Ascending aorta (tissue), 2 donors: ENCODE data around the gene USP3. TPM values are rescaled to one million over a fixed set of nuclear protein-coding genes. Genes with fewer than 3 reads are reported as not detected.

ENCODE experiments used
- DNase-seq, 2 donors: peaks; one replicate each; pipeline ENCODE4 v3.0.0-alpha.2; 2019; ENCODE audit warnings: low spot score in 2 of 2
- H3K27ac ChIP-seq, 2 donors: fragments of 200-600 bp; sonication (generic); one replicate each; pipeline ENCODE4 v1.5.1; 2016 to 2017; ENCODE audit warnings: mild to moderate bottlenecking in 1 of 2
- H3K27me3 ChIP-seq: fragments of 200-600 bp; sonication (generic); one replicate; pipeline ENCODE4 v1.5.1; 2017
- H3K36me3 ChIP-seq, 2 donors: fragments of 200-600 bp; sonication (generic); one replicate each; pipeline ENCODE4 v1.5.1; 2016
- H3K4me1 ChIP-seq, 2 donors: fragments of 200-600 bp; sonication (generic); one replicate each; pipeline ENCODE4 v1.5.1; 2016 to 2017; ENCODE audit warnings: mild to moderate bottlenecking in 1 of 2
- H3K4me3 ChIP-seq, 2 donors: fragments of 200-600 bp; sonication (generic); one replicate each; pipeline ENCODE4 v1.5.1; 2016 to 2017; ENCODE audit warnings: mild to moderate bottlenecking in 1 of 2
- H3K9me3 ChIP-seq, 2 donors: fragments of 200-600 bp; sonication (generic); one replicate each; pipeline ENCODE4 v1.5.1; 2016
- intact Hi-C: fragments of 100-400 bp; cut with DNase I; formaldehyde crosslinking; loops from one replicate; pipeline ENCODE4 v1.15.1; 2023
- total RNA-seq: library from RNA; depleted of rRNA; stranded (reverse); fragments of >200 nt; gene quantifications from one replicate; pipeline ENCODE4 v1.1.0, GENCODE V29; 2016
- TF ChIP-seq, protein P1 (sequence below), 3 experiments: fragments of 200-600 bp in 2 of 3; fragments of 450-650 bp in 1 of 3; sonication (generic) in 2 of 3; IDR thresholded peaks; one replicate each; pipeline ENCODE4 v1.5.1; 2016 to 2019; ENCODE audit warnings: antibody characterized with exemption in 3 of 3, mild to moderate bottlenecking in 1 of 3, moderate library complexity in 1 of 3

Gene USP3
- total RNA-seq, 1 donor from 2014 or later = 61.9 TPM

DNA sequence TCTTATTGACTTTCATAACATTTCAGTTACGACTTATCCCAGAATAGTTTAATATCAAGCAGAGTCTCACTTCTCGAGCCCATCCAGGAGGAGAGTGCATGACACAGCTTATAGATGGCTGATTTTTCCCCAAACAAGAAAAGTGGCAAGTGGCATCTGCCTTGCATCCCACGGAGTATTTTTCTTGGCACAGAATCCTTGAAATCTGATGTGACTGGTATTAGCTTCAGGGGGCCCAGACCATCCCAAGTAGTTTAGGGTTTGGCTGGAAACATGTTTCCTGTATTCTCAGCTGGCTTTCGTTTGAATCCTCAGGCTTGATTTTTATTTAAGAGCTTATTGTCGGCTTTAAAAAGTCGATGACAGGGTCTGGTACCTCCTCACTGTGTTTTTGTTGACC, 72.0 kb downstream of the USP3 start:
- Histone ChIP-seq H3K4me3 (no peak overlapping the region), H3K27ac (no peak overlapping the region), H3K4me1 (no peaks in the 10 kb centered on the region), H3K9me3 (no peaks in the 10 kb centered on the region), H3K36me3 (peaks cover 17 to 41% of the 10 kb centered on the region in 2 donors), H3K27me3 (no peaks in the 10 kb centered on the region)
- no peak for DNase-seq
- intact Hi-C loops = no loop called here
- TF ChIP-seq, protein P1, sequence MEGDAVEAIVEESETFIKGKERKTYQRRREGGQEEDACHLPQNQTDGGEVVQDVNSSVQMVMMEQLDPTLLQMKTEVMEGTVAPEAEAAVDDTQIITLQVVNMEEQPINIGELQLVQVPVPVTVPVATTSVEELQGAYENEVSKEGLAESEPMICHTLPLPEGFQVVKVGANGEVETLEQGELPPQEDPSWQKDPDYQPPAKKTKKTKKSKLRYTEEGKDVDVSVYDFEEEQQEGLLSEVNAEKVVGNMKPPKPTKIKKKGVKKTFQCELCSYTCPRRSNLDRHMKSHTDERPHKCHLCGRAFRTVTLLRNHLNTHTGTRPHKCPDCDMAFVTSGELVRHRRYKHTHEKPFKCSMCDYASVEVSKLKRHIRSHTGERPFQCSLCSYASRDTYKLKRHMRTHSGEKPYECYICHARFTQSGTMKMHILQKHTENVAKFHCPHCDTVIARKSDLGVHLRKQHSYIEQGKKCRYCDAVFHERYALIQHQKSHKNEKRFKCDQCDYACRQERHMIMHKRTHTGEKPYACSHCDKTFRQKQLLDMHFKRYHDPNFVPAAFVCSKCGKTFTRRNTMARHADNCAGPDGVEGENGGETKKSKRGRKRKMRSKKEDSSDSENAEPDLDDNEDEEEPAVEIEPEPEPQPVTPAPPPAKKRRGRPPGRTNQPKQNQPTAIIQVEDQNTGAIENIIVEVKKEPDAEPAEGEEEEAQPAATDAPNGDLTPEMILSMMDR (IDR thresholded peaks at IDR 0.05) = no peak

DNA sequence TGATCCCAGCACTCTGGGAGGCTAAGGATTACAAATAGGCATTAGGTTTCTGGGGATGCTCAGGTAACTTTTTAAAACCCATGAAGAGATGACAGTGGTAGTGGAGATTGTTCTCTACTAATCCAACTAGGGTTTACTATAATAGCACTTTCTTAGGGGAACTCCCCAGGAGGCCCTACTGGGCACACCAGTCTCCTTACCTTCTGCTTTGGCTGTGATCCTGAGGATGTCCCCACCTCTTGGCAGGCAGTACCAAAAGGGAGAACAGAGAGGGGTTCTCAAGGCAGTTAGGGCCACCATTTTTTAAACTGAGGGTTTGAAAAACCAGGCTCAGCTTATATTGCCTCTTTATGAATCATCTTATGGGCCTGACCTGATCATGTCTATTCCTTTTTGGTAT, 77.8 kb downstream of the USP3 start:
- H3K4me3 ChIP-seq = no peak overlapping the region
- TF ChIP-seq, protein P1 (IDR thresholded peaks at IDR 0.05) = no peak
- no peak for DNase-seq
- no peaks in the 10 kb centered on the region for H3K9me3 ChIP-seq
- no peak overlapping the region for H3K27ac ChIP-seq
- intact Hi-C loops = no loop called here
- H3K36me3 ChIP-seq = peaks cover 0 to 37% of the 10 kb centered on the region in 2 donors
- no peaks in the 10 kb centered on the region for H3K4me1 ChIP-seq
- H3K27me3 ChIP-seq = no peaks in the 10 kb centered on the region

DNA sequence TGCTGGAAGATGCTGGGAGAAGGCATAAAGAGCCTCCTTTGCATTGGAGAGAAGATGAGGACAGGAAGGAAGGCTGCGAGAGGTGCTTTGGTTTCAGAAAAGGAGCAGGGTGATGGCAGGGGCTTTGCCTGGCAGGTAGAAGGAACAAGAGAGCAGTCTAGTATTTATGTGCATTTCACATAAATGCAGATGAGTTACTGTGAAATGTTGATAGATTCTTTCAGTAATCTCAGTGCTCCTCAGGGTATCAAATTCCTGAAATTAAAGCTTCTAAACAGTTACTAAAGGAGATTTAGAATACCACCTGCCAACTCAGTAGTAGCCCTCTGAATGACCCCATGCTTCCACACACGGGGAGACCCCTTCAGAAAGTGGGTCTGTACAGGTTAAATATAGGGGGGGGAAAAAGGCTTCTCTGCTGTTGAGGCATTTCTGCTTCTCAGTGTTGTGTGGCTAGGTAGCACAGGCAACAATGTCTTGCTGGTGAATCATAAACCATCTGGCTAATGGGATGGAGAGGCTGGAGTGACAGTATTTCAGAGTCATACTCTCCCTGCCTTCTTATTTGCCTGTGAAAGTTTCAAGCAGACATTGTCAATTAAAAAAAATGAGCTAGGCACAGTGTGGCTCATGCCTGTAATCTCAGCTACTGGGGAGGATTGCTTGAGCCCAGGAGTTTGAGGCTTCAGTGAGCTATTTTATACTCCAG, 78.5 kb downstream of the USP3 start:
- H3K4me1 ChIP-seq = no peaks in the 10 kb centered on the region
- DNase-seq = no peak
- no peaks in the 10 kb centered on the region for H3K9me3 ChIP-seq
- H3K36me3 ChIP-seq = peaks cover 0 to 37% of the 10 kb centered on the region in 2 donors
- H3K27me3 ChIP-seq = no peaks in the 10 kb centered on the region
- H3K27ac ChIP-seq = no peak overlapping the region
- TF ChIP-seq, protein P1 (IDR thresholded peaks at IDR 0.05) = no peak
- no peak overlapping the region for H3K4me3 ChIP-seq
- intact Hi-C loops = no loop called here

DNA sequence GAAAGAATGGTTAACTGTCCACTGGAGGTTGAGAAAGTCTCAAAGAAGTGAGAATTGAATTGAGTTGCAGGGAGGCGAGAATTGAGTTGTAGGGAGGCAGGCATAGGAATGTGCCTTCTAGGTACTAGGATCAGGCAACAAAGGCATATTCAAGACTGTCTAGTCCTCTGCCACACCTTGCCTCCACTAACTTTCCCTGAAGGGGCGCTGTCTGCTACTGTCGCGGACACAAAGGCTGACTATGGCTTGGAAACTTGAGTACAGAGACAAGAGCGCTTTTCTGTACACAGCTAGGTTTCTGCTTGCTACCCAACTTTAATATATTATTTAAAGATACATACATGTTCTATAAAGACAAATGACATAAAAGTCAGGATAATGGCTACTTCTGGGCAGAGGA, 82.4 kb downstream of the USP3 start:
- TF ChIP-seq, protein P1 (IDR thresholded peaks at IDR 0.05) = no peak
- H3K4me1 ChIP-seq = no peaks in the 10 kb centered on the region
- H3K4me3 ChIP-seq = no peak overlapping the region
- no peak overlapping the region for H3K27ac ChIP-seq
- H3K27me3 ChIP-seq = no peaks in the 10 kb centered on the region
- no peaks in the 10 kb centered on the region for H3K9me3 ChIP-seq
- intact Hi-C loops = no loop called here
- peaks cover 30 to 67% of the 10 kb centered on the region in 2 donors for H3K36me3 ChIP-seq
- no peak for DNase-seq

DNA sequence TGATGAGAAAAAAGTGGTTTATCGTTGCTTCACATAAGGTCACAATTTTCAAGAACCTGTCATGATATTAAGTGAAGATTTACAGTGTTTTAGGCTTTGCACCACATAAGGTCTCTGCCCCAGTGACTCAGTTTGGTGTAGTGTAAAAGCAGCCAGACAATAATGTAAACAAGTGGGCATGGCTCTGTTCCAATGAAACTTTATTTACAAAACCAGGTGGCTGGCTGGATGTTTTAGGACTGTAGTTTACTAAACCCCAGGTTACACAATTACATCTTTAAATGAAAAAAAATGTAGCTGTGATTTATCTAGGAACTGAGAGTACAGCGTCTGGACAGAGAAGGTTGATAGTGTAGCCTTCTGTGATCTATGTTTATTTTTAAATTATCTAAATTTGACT, 83.1 kb downstream of the USP3 start:
- Histone ChIP-seq H3K4me3 (no peak overlapping the region), H3K9me3 (no peaks in the 10 kb centered on the region), H3K4me1 (no peaks in the 10 kb centered on the region), H3K27ac (no peak overlapping the region), H3K36me3 (peaks cover 33 to 63% of the 10 kb centered on the region in 2 donors), H3K27me3 (no peaks in the 10 kb centered on the region)
- TF ChIP-seq, protein P1 (IDR thresholded peaks at IDR 0.05) = no peak
- intact Hi-C loops = no loop called here
- DNase-seq = no peak
